Glomerular visceral epithelial cell (primary cell): Measurements from ENCODE around the gene ADNP.
"Not testable (repeated sequence)": the region's sequence is repeated elsewhere in the genome, so short reads cannot be mapped to it uniquely, and the experiment has no call there.

Experiments used
- DNase-seq: peaks from one replicate; pipeline ENCODE4 v3.0.0-alpha.2; 2016; ENCODE audit errors: extremely low spot score

ADNP gene

DNA sequence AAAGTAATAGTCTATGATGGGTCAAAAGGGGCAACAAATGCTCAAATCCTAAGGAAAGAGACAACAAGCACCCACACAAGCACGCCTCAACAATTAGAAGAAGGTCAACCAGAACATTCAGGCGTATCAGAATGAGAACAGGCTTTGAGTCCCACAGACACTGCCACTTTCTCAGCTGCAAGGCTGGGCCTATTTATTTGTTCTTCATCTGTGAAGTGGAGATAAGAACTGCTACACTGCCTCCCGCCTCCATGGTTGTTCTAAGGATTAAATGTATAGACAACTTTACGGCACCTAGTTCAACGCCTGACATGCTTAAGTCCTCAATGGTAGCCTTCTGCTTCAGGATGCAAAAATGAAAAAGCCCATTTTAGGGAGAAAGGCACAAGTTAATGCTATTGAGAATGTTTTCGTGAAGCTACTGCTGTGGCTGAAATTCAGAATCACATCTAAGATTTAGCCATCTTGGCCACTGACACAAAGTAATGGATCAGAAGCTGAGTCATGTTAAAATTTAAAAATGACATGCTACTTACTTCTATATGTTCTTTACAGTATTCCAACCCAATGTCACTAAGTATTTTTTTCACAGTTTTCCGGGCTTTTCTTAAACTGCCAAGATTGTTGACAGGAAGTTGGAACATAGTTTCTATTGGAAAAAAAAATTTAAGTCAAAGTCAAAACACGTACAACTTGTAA is 27.7 kb downstream of the ADNP start:
- DNase-seq: no peak

DNA sequence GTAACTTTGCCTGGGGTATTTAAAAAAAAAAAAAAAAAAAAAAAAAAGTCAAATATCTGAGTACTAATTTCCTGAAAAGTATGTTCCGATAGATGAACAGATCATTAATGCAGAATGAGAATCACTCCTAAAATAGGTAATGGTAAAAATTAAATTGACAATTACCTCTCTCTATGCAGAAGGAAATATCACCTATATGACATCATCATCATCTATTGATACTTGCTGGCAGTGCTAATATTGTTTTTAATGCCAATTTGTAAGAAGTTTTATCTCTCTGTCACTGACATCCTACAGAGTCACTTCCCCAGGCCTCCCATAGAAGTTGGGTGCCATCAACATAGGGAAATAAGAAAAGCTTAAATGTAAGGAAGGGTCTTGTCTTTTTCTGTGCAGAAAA is 29.9 kb downstream of the ADNP start:
- DNase-seq: no peak

DNA sequence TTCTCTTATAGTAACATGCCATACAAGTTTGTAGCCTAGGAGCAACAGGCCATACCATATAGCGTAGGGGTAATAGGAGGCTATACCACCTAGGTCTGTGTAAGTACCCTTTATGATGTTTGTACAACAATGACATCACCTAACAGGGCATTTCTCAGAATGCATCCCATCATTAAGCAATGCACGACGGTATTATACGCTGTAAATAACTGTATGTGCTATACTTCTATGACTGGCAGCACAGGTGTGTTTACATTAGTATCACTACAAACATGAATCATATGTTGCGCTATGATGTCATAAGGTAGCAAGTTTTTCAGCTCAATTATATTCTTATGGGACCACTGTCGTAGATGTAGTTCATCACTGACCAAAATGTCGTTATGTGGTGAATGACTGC is 31.0 kb downstream of the ADNP start:
- no peak for DNase-seq

DNA sequence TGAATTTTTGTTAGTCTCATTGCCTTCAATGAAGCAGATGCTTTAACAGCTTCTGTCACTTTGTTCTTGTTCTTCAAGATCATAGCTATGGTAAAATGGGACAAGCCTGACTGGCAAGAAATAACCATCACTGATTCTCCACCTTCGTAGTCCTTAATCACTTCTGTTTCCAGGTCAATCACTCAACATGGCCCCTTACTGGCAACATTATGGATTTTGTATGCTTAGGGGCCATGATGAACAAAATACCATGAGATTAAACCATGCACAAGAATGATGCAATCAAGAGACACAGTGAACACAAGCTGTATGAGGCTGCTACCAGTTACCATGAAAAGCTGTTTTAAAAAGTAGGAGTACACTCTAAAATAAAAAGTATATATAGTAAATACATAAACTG is 32.8 kb downstream of the ADNP start:
- no peak for DNase-seq

DNA sequence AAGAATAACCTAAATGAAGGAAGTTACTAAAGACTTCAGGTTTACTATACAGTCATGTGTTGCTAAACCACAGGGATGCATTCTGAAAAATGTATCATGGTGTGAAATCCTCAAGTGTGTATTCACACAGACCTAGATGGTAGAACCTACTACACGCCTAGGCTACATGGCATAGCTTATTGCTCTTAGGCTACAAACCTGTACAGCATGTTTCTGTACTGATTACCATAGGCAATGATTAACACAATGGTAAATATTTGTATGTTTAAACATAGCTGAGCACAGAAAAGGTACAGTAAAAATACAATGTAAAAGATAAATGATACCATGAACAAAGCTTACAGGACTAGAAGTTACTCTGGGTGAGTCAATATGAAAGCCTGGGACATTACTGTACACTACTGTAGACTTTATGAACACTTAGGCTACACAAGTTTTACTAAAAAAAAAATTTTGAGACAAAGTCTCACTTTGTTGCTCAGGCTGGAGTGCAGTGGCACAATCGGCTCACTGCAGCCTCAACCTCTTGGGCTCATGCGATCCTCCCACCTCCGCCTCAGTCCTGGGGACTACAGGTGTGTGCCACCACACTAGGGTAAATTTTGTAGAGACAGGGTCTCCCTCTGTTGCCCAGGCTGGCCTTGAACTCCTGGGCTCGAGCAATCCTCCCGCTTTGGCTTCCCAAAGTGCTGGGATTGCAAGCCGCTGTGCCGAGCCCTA is 36.0 kb downstream of the ADNP start:
- DNase-seq: no peak

DNA sequence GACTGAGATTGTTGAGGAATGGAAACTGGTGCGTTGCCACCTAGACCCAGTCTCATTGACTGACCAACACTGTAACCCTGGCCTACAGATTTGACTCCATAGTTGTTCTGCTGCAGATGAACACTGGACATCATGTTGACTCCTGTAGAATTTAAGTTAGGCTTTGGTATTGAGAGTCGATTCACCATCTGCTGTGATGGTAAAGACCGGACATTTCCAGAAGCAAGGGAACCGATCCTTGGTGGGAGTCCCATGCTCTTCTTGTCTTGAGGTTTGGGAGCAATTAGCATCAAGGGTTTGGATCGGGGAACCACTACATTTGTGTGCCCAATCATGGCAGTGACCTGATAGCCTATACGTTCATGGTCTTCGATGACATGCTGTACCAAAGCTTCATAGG is 37.6 kb downstream of the ADNP start:
- no peak for DNase-seq

DNA sequence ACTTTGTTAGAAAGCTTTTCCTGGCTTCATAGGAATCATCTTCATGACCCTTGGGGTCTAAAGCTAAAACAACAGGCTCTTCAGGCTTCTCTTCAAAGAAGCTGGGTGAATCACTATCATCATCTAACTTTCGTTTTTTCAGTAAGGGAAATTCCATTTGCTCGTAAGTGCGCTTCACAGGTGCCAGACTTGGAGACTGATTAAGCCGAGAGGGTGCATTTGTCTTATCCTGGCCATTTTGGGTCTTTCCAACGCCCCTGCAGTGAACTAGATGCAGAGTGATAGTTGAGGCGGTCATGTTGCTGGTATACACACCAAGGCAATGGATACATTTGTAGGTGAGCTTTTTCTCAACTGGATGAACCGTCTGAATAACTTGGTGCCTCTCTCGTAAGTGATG is 38.8 kb downstream of the ADNP start:
- no peak for DNase-seq

DNA sequence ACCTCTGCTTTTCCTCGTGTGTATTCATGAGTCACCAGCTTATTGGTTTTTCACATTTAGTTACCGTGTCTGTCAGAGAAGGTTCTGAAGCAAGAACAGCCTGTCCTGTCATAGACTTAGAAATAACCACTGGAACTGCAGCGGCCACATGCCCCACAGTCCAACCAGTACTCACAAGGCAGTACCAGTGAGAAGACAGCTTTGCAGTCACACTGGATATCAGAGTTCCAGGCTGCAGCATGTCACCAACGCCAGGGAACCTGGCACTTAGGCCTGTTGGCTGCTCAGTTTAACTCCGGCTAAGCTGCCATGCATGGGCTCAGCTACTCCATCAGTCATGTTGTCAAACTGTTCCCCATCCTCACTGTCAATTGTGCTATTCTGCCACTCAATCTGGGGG is 40.1 kb downstream of the ADNP start:
- DNase-seq: no peak

DNA sequence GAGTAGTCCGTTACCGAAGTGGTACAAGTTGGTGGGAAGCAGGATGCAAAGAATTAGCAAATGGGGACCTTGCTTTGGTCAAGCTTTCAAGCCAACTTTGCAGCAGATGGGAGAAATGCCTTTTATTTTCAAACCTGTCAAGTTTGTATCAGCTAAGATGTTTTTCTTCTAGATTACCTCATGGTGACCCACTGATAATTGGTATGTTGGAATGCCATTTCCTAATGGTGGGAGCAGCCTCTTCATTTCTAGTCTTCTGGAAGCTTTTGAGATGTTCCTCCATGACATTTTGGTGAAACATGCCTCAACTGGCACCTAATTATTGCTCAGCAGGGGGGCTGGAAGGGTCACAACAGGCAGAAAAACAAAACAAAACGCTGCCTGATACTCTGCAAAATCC is 43.7 kb downstream of the ADNP start:
- no peak for DNase-seq

DNA sequence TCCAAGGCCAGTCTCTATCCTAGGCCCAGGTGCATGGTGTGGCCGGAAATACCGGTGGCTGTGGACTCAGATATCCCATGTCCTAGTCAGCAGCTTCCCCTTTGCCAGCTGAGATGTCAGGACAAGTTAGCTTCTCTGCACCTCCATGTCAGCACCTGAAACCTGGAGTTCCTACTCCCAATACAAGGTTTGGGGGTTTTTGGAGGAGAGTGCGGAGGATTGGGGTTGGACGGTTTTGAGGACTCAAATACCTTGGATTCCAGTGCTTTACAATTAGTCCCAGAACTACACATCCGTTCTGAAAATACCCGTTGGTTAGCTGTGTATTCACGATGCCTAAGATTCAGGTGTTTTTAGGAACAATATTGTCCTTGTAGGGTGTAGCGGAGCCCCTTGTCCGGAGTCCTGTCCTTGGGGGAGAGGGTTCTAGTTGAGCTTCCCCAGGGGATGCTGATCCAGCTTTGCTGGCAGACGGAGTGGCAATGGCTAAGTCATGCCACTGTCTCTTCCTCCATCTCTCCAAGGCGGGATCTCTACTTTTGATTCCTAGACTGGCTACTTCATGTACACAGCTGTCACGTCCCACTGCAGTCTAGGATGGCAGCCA is 45.0 kb downstream of the ADNP start:
- no peak for DNase-seq

DNA sequence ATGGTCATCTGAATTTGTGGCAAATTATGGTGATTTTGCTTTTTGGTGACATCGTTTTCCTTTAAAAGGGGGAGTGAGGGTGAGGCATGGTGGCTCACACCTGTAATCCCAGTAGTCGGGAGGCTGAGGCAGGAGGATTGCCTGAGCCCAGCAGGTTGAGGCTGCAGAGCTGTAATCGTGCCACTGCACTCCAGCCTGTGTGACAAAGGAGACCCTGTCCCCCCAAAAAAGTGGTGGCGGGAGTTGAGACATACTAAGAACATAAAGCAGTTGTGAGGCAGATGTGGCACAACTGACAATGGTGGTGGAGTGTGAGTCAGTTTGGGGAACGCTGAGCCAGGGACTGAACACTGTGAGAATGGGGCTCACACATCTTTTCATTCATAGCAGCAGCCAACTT is 45.5 kb downstream of the ADNP start:
- DNase-seq: no peak

DNA sequence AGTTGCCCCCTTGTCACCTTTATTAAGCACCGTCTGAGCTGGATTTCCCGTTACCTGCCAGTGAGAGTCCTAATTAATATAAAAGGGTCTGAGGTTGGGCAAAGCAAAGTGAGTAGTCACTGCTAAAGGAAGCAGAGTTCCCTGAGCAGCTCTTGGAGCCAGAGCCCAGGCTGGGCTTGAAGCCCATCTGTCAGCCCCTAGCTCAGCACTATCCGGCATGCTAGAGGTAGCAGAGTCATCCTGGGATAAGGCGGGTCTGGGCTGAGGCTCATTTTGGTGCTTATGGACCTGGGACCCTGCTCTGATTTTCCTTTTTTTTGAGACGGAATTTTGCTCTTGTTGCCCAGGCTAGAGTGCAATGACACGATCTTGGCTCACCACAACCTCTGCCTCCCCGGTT is 46.2 kb downstream of the ADNP start:
- DNase-seq: no peak

DNA sequence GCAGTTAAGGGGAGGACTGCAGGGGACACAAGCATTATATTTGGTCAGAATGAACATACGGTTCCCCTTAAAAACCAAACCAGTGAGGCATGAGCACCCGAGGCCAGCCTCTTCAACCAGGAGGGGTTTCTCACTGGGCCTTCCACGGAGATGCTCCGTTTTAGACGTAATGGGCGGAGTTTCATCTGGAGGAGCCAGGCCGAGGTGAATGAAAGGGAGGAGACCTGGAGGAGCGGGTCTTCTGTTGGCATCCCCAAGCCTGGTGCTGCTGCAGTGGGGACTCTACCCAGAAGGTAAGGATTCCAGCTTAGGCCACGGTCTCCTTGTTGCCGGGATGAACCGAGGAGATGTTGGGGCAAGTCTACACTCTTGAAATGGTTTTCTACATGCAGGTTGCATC is 47.4 kb downstream of the ADNP start:
- DNase-seq: no peak

DNA sequence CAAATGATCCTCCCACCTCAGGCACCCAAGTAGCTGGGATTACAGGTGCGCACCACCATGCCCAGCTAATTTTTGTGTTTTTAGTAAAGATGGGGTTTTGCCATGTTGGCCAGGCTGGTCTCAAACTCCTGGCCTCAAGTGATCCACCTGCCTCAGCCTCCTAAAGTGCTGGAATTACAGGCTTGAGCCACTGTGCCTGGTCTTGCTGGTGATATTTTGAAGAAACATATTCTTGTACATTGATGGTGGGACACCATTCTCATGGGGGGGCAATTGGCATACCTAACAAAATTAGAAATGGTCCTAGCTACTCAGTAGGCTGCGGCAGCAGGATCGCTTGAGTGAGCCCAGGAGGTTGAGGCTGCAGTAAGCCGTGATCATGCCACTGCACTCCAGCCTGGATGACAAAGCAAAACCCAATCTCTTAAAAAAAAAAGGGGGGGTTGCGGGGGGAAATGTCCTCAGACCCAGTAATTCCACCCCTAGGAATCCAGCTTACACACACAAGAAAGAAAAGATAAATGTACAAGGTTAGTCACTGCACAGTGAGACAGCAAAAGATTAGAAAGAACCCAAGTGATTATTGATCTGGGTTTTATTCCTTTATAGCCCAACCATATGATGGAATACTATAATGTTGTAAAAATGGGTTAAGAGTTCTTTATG is 49.3 kb downstream of the ADNP start:
- not testable (repeated sequence) for DNase-seq

DNA sequence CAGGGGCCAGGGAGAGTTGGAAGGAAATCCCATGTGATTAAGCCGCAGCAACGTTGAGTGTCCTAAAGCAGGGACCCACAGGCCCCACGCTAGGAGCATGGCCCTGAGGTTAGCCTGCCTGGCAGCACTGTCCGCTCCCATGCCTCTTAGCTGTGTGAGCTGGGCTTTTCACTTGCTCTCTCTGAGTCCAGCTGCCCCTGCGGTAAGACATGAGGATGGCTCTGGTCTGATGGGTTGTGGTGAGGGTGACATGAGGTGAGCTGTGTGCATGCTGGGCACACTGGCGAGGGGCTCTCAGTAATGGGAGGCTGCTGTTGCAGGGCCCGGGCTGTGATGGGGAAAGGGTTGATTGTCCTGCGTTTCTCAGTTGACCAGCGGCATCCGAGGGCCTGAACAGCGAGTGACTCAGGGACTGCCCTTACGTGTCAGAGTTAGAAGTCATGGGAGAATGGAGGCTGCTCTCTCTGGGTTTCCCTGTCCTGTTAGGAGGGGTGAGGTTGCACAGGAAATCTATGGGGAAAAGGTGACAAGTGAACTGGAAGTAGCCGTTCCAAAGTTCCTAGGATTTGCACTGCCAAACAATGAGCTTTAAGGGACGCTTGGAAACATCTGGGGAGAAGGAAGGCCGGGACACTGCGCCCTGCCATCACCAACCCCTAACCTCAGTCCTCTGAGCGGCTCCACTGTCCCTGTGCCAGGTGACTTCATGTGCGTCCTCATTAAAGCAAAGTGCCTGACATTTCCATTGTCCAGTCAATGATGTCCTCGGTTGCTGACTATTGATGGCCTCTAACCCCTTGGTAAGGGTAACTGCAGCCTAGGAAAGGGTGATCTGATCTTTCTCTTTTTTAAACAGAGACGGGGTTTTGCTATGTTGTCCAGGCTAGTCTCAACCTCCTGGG is 51.3 kb downstream of the ADNP start:
- no peak for DNase-seq

DNA sequence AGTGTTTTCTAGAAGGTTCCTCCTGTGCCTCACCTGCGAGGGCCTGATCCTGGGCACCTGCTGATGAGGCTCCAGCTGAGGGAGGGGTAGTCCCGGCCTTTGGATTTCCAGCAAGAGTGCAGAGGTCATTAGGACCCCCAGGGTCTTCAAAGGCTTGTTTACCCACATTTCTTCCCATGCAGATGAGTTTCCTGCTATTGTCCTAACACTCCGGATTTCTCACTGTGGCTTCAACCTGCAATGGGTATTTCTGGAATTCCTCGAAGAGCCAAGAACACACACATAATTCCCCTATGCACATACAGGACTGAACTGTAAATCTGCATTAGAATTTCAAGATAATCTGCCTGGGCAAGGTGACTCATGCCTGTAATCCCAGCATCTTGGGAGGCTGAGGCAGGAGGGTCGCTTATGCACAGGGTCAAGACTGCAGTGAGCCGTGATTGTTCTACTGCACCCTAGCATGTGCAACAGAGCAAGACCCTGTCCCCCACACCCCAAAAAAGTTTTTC is 53.9 kb downstream of the ADNP start:
- no peak for DNase-seq

DNA sequence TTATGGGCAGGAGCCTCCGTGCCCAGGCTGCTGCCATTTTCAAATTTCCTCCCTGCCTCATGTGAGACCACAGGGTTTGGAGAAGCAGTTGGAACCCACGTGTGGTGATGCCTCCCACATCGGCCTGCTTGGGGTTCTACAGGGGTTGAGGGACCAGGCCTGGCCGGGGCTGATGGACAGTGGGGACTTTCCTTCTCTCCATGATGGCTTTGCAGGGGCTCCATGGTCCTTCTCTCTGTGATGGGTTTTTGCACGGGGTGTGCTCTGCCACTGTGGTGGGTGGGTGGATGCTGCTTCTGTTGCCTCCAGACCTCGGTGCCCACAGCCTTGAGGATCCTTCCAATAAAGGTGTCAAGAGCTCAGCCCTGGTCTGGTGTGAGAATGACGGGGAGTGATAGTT is 54.4 kb downstream of the ADNP start:
- no peak for DNase-seq

DNA sequence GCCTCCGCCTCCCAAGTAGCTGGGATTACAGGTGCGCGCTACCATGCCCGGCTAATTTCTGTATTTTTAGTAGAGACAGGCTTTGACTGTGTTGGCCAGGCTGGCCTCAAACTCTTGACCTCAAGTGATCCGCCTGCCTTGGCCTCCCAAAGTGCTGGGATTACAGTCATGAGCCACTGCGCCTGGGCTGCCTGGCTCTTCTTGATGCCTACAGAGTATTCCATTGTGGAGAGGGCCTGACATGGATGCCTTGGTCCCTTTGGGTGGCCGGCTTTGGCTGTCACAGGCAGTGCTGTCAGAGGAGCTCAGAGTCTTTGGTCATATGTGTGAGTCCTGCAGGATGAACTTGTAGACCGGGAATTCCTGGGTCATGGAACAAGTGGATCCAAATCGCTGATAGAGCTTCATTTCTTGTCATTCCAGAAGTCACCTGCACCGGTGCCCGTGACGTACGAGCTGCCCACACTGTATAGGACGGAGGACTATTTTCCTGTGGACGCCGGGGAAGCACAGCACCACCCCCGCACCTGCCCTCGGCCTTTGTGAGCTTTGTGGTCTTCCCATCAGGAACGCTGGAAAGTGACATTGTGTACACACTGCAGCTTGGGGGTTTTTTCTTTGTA is 55.1 kb downstream of the ADNP start:
- DNase-seq: no peak

DNA sequence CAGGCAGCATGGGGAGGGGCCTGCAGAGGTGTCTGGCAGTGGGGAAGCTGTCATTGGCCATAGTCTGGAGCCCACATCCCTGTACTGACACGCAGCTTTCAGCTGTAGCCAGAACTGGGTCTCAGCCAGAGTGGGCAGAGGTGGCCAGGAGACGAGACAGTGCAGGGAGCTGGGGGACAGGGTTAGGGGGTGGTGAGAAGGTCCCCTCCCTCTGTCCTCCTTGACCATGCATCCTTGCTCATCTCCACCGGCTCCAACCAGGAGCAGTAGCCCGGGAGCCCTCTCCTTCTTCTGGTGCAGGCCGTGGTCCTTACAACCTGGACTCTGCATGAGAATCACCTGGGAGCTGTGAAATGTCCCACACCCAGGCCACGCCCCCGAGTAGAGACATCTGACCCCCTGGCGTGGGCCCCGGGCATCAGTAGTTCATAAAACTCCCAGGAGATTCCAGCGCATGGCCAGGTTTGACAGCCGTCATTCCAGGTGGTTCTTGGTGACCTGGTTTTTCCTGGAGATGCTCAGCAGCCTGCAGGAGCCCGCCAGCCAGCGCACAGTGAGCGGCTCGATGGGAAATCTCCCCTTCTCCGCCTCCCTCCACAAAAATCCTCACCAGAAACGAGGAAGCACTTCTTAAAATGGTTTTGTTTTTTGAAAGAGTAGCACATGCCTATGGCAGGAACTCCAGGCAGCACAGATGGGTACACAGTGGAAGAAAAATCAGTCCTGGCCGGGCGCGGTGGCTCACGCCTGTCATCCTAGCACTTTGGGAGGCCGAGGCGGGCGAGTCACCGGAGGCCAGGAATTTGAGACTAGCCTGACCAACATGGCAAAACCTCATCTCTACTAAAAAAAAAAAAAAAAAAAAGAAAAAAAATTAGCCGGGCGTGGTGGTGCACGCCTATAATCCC is 56.2 kb downstream of the ADNP start:
- no peak for DNase-seq
